Mammary epithelial cell (primary cell): Measurements from ENCODE around the gene BNC2.

Experiments used
- CTCF ChIP-seq, 2 donors: IDR thresholded peaks in 1 of 2; conservative IDR thresholded peaks in 1 of 2; 2 replicates each; pipeline ENCODE4 v1.5.1; 2011 to 2012; ENCODE audit warnings: inconsistent platforms in 2 of 2, low read length in 2 of 2, mild to moderate bottlenecking in 2 of 2, control low read depth in 1 of 2, low read depth in 1 of 2; ENCODE audit not compliant: insufficient read depth in 1 of 2; ENCODE audit errors: extremely low read depth in 1 of 2
- EZH2 ChIP-seq: IDR thresholded peaks from 2 replicates; pipeline ENCODE4 v1.6.1; 2012; ENCODE audit warnings: low read length, inconsistent platforms, borderline replicate concordance

GRCh38 chr9:16410601-16411280 lies 459.7 kb downstream of the BNC2 start:
- TF ChIP-seq CTCF (conservative IDR thresholded peaks at IDR 0.05 in 1 of 2, IDR thresholded peaks at IDR 0.05 in 1 of 2; ENCODE audit: extremely low read depth in 1 of 2, insufficient read depth in 1 of 2, low read depth in 1 of 2, low read length in 2 of 2) (no peak), EZH2 (no peak)
